Cerebellar nuclear complex (tissue), 1 donor: ENCODE data around the gene CCDC24.

Experiments
- DNase-seq, 2 experiments: peaks; one replicate each; lab custom pipeline; 2025; lab: John Stamatoyannopoulos, UW

Gene CCDC24

GRCh38 chr1:43991476-43992231, at the start of gene CCDC24:
TSS of gene CCDC24 (plus strand) at chr1:43991599. CDS start at chr1:43991879, 280 bp downstream.
- peak in 1 of 2 experiments; percentile 13 for DNase-seq

- no peak for DNase-seq
These were observed 49.0 kb upstream of the CCDC24 start for GRCh38 chr1:43942411-43942810.

- no peak for DNase-seq
These were observed 46.5 kb upstream of the CCDC24 start for GRCh38 chr1:43944860-43945259.

GRCh38 chr1:43945674-43946235, 45.6 kb upstream of the CCDC24 start:
- DNase-seq: no peak

- DNase-seq: peak; percentile 52 to 82
These were observed 45.0 kb upstream of the CCDC24 start, which contains the start of gene IPO13 for GRCh38 chr1:43946236-43947060. TSS of gene IPO13 (plus strand) at chr1:43946950. CDS start at chr1:43947601, 651 bp downstream.

GRCh38 chr1:43947061-43947873, 44.1 kb upstream of the CCDC24 start:
- DNase-seq: no peak

- DNase-seq: no peak
These were observed 43.4 kb upstream of the CCDC24 start for GRCh38 chr1:43947874-43948437.

- no peak for DNase-seq
These were observed 41.7 kb upstream of the CCDC24 start for GRCh38 chr1:43949678-43950077.

GRCh38 chr1:43951021-43951985, 40.1 kb upstream of the CCDC24 start:
- no peak for DNase-seq

GRCh38 chr1:43952731-43953346, 38.6 kb upstream of the CCDC24 start:
- DNase-seq: no peak

GRCh38 chr1:43953361-43953760, 38.0 kb upstream of the CCDC24 start:
- no peak for DNase-seq

- no peak for DNase-seq
These were observed 37.4 kb upstream of the CCDC24 start for GRCh38 chr1:43954036-43954435.

GRCh38 chr1:43956234-43956633, 35.2 kb upstream of the CCDC24 start:
- no peak for DNase-seq

GRCh38 chr1:43957407-43958040, 33.9 kb upstream of the CCDC24 start:
- no peak for DNase-seq

- DNase-seq: no peak
These were observed 32.8 kb upstream of the CCDC24 start for GRCh38 chr1:43958351-43959255.

- DNase-seq: no peak
These were observed 30.6 kb upstream of the CCDC24 start for GRCh38 chr1:43960798-43961197.

- DNase-seq: no peak
These were observed 29.7 kb upstream of the CCDC24 start for GRCh38 chr1:43961692-43962091.

- no peak for DNase-seq
These were observed 29.1 kb upstream of the CCDC24 start for GRCh38 chr1:43962324-43962723.
